Stimulated activated CD4-positive, alpha-beta T cell treated with anti-CD3 and anti-CD28 coated beads, TNF-alpha, amount 100 ng/mL, for 24 hours (primary cell): ENCODE measurements around the gene DCLK1.

Experiments used
- DNase-seq, 3 experiments: peaks; one replicate each; pipeline ENCODE4 v3.0.0-alpha.2; 2020; ENCODE audit warnings: low read depth in 3 of 3

Gene DCLK1

DNA sequence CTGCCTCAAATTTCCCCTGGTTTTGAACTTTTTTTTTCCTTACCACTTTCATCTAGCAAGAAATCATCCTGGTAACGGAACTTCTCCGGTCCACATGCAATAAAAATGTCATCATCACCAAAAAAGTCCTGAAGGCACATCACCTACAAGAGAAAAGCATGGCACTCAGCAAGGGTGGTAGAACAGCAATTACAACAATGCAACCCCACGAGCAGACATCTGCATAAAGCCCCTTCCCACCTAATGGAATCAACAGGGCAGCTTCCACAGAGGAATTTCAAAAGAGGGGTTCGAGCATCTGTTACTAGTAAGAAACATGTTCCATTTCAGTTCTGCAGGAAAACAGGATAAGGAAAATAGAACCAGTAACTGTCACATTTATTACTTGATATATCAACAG, 183.9 kb downstream of the DCLK1 start:
- DNase-seq = no peak

DNA sequence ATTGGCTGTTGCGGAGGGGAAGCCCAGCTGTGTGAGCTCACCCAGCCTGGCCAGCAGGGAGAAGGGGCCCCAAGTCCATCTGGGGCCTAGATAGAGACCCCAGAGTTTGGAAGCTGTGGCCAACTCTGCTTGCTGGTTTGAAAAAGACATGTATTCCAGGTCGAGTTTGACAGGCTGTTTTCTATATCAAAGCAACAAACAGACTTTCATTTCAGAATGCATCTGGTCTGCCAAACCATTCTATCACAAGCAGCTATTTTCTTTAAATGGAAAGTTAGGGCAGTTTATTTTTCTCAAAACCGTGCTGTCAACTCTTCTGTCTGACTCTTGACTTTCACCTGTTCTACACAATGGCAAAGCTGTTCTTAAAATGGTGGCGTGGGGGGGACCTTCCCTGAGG, 185.8 kb downstream of the DCLK1 start:
- DNase-seq = no peak

DNA sequence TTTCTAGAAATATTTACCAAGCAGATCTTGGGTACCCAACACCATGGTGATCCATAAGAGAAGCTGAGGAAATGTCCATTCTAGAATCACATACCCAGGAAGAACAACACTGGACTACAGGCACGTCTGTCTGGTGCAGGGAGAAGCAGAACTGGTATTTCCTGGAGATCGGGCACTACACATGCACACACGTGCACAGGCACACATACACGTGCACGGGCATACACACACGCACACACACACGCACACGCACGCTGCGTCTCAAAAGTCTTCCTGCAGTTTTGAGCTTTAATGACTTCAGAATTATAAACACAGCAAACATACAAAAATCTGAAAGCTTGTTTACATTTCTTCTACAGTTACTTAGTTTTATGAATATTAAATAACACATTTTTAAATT, 189.8 kb downstream of the DCLK1 start:
- no peak for DNase-seq

DNA sequence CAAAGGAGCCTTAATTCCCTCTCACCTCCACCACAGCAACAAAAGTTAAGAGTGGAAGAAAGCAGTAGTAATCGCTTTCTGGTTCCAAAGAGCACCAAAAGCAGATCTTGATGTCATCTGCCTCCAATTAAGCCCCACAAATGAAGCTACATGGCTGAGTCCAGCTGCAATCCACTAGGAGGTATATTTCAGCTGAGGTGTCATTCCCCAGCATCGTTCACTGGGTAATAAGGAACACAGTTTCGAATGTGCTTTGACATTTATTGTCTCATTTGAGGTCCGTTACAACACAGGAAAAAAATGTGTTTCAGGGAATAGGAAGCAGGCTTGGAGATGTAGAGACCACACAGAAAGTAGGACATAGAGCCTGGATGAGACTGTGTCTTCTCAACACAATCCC, 190.4 kb downstream of the DCLK1 start:
- no peak for DNase-seq

DNA sequence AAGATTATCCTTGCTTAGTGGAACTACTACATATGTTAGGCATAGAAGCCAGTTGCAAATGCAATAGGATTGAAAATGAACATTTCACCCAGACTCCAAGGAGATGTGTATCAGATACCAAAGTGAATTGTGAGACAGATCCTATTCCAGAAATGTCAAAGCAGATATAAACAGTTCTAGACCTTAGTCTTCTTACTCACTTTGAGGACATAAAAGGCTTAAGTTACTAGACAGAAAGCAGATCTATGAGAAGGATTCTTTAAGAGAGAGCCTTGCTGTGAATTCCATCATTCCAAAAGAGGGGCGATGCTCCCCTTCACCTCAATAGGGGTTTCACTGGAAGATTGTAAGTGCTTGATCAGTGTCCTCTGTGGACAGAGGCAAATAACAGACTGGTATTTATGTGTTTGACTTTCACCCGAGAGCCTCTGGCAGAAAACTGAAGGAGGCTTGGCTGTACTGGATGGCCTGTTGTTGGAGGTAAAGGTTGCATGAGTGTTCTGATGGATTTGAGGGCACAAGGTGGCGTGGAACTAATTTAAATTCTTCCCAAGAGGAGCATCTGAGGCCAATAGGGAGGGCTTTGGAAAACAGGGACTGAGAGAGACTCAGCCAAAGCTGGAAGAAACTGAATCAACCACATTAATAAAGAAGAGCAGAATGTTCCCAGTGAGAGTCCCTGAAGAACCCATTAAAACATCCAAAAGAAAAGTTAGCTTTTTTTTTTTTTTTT, 194.8 kb downstream of the DCLK1 start:
- DNase-seq = no peak

DNA sequence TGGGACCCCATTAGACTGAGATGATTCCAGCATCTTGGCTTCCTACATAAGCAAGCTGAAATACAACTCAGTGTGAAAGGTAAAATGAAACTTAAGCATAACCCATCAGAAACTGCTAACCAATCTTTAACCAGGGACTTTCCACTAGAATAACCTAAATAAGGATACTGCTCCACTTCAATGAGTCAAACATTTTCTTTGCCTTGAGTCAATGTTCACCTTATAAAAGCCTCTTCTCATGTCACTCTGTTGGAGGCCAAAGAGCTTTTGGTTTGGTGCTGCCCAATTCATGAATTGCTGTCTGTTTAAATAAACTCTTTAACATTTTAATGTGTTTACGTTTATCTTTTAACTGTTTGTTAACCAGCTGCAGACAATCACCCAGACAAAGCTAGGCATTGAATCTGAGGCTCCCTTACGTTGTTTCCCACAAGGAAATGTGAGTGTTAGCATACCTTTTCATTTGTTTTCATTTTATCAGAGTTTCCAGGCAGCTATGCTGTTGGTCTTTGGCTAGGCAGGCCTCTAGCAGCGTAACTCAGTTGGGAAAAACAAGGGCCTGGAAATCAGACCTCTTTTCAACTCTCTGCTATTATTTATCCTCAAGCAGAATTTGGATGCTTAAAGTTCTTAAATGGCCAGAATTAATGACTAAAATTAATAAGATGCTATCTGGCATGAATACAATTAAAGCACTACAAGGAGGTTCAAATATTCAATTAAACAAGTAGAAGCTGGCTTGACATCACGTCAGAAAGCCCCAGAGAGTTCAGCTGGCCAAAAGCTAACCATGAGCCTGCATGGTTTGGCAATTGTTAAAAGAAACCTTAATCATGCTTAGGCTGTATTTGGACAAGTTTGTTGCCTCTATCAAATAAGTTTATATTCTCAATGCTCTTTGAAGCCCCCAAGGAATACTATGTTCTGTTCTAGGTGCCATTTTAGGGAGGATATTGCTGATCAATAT, 200.2 kb downstream of the DCLK1 start:
- DNase-seq = no peak

DNA sequence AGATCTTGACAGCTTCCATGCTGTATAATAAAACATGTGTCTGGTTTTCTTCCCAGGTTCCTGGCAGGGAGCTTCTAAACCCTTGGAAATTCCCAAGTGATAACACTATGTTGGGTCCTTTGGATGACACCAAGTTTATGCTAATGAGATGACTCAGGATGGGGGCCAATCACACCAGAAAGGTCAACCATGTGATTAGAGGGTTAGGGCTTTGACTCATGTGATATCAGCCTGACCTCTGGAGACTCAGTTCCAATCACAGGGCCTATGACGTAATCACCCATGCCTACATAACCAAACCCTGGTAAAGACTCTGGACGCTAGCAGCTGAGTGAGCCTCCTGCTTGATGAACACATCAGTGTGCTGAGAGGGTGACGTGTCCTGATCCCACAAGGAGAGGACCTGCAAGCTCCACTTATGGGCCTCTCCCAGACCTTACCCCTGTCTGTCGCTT, 203.6 kb downstream of the DCLK1 start:
- DNase-seq = no peak

DNA sequence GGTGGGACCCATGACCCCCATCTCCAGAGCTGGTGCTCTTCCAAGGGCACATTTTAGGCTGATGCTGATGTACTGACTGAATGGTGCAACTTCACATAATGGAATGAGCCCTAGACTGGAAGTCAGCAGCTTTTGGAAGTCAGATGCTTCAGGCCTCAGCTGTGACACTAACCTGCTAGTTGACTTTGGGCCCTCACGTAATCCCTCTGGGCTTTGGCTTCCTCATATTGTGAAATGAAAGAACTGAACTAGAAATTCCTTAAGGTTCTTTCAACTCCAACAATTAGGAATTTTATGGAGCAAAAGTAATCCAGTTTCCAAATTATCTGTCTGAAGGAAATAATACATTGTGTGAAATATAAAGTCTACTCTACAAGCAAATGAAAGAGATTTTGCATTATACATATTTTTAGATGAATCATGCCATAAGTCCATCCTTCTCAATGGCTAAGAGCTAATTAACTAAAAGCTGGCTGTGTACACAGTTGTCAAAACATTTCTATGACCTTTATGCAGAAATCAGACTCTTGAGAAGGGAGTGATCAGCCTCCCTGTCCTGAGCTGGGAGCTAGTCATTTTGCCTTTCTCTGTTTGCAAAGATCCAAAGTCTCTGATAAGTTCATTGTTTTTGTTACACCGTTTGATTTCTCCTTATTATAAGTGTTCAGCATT, 204.2 kb downstream of the DCLK1 start:
- no peak for DNase-seq

DNA sequence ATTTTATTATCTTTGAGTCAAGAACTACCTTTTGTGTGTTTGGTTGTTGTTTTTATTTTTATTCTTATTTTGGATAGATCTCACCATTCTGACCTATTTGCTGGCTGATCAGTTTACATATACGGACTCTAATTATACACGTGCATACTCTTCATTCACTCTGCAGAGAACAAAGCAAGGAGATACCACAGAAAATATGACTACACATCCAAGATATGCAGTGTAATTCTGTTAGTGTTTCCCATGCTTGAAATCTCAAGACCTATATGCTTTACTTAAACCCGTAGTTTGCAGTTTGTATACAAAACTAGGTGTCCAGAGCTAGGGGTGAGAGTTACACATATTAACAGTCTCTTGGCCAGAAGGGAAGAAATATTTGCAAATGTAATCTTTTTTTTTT, 205.5 kb downstream of the DCLK1 start:
- DNase-seq = no peak

DNA sequence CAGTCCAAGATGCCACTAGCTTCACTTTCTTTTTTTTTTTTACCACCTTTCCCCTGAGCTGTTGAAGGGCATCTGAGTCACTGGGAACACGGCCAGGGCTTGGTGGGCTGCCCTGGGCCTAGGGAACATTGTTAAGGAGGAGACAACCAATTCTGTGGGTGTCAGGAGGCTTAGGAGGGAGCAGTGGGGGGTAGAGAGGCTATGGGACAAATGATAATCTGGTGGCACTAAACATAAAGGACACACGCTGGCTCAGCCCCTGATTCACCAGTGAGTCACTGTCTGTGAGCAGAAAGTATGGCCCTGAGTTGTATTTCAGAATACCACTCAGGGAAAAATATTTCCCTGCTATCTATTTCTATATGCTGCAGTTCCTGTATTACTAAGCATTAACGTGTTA, 207.8 kb downstream of the DCLK1 start:
- DNase-seq = no peak

DNA sequence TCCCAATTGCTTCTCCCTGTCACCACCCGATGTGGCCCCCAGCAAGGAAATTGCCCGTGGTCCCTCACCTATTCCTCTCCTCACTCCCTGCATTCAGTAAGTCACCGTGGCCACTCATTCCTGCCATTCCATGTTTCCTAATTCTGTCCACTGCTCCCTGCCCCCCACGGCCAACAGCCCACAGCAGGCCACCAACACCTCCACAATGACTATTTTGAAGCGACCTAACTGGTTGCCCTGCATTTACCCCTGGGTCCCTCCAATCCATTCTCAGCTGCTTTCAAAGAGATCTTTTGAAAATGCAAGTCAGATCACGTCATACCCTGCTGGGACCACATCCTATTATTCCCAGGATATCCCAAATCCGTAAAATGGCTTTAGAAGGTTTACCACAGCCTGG, 210.4 kb downstream of the DCLK1 start:
- no peak for DNase-seq

DNA sequence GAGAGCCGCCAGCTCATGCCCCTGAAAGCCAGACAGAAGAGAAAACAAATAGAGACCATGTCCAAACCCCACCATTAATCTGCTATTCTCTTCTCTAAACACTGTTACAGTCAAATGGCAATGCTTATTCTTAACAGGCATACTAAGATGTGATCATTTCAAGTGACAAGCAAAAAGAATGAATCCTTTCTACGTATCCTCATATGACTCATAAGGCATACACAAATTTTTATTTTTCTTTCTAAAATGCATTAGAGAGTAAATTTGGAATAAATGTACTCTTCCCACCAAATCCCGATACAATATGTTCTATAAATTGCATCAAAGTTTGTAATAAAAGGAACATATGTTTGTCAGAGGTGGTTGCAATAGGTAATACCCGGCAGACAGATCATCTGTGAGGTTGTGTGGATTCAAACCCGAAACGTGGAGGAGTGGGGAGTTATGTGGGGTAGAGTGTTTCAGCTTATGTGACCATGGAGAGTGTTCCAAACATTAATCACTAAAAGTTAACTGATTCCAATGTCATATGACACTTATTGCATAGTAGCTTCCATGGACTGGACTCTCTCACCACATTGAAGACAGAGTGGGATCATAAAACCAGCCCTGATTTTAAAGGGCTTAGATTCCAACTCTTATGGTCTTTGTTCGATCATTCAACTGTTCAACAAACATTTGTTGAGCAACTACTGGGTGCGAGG, 213.1 kb downstream of the DCLK1 start:
- DNase-seq = no peak

DNA sequence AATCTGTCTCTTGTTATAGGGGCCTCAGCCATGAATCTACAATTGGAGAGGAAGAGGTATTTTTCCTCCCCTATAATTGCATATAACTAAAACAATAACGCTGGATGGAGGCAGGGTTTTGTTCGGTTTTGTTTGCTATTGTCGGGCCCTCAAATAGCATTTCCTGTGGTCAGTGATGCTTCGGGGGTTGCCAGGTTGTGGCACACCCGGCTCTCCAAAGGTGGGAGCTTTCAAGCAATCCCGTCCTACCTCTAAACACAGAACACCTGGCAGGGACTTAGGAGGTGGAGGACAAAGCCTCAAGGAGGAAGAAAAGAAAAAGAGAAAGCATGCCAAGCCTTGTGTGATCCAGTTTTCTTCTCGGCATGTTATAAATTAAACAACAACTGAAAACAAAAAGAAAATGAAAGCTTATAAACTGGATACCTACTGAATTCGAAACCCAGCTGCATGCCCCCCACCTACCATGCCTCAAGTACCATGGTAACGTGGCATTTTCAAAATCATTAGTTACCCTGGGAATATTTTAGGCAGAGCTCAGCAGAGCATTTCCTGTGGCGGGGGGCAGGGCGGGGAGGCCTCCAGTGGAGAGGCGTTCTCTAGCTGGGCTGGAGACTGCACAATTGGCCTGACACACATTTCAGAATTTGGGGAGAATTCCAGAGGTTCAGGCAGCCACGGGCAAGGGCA, 213.8 kb downstream of the DCLK1 start:
- no peak for DNase-seq

DNA sequence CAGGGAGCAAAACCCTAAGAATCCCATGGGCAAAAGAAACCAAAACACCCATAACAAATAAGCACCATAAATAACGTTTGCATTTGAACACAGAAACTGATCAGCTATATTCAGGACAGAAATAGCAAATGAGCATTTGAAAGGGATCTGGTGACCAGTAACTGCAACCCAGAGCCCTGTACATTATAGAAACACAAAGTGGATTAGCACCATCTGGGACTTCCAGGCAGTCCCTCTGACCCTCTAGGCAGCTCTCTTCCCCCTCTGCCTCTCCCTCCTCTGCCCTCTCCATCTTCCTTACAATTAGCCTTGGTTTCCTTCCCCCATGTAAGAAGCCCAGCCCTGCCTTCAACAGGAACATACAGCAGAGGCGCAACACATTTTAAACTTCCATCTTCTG, 215.0 kb downstream of the DCLK1 start:
- DNase-seq = no peak

DNA sequence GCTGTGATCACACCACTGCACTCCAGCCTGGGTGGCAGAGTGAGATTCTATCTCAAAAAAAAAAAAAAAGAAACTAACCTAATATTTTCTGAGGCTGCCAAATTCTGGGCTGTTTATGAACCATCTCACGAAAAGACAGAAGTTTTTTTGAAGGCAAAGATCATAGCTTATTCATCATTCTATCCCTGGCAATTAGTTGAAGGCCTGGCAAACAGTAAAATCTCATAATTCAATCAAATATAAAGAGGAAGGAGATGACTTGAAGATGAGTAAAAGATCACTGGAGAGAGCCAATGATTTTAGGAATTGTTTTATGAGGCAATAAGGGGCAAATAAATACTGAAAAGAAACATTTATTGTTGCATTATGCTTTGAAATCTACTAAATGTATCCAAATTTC, 216.5 kb downstream of the DCLK1 start:
- no peak for DNase-seq

DNA sequence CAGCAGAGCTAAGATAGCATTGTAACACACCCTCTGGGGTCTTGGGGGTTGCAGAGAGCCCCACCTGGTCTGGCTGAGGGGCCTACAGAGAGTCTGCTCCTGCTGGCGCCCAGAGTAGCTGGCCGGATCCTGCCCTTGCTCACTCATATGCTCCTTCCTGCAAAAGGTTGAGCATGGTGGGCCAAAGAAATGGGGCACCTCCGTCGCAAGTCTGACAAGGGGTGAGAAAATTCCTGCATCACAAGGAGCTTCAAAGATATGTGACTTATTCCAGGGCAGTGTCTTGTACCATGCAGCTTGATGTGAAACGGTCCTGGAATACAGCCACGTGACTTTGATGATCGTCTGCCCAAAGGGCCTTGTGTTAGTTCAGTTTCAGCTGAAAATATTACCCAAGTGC, 218.3 kb downstream of the DCLK1 start:
- no peak for DNase-seq

DNA sequence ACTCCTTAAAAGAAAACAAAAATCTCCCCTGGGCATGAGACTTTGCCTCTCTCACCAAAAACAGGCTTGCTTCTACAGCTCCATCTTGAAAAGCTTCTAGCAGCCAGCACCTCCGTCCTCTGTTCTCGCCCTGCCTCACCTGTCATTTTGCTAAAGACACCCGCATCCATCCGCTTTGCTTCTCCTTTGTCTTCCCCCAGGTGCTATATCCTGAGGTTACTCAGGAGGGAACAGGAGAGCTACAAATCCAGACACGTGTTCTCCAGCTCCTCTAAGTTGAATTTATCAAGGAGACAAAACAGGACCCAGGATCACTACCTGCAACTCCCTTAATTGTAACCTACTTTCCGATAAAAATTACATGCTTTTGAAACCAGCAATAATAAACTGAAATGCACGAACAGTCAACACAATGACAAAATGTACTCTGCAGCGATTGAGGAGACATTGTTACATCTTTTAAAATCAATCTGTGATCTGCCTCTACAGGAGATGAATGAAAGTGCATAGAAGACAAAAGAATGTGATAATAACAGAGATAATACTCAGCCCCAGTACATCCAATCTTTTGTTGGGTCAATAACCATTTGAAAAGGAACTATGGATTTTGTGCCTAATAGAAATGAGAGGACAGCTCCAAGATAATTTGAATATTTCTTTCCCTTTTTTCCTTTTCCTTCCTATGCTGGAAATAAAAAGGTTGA, 221.2 kb downstream of the DCLK1 start:
- no peak for DNase-seq

DNA sequence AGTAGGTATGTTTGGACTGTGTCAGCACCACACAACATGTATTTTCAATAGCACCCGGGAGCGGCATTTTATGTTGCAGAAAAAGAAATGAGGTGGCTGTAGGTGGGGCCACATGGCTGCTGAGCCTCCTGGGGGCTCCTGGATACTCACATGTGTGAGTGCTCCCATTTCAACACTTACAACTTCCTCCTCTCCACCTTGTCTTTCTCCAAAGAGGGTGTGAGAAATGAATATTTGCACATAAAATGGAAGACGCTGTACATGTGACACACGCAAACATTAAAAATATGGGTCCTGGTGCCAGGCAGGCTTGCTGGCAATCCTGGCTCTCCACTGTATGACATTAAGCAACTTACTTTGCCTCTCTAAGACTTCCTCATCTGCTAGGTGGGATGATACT, 222.1 kb downstream of the DCLK1 start:
- no peak for DNase-seq

DNA sequence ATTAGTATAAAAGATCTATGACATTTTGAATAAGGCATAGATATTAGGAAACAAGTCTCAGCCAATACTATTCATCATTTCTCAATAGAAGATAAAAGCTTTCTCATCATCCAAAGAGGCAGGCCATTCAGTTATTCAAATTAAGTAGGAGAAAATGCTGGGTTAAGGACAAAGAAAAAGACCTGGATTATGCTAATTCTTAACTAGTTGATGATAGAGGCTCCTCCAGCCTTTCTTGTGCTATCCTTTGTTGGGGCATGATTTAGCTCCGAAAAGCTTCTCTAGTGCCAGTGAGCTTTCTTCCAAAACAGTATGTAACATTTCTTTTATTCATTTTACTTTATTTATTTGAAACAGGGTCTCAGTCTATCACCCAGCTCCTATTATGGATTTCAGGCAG, 223.0 kb downstream of the DCLK1 start:
- DNase-seq = no peak

DNA sequence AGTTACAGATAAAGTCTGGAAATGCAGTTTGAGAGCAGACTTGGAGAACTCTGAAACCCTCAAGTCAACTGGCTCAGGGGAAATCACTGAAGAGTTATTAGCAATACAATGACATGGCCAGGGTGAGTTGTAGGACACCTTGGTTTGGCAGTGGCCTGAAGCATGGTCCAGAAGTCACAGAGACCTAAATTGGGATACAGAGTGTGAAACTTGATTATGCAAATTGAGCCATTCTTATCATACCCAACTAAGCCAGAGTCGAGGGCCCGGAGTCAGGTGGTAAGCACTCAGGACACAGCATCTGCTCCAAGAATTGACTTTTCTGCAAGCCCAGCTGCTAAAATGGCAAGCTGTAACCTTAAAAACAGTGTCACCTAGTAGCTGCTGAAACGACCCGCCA, 224.5 kb downstream of the DCLK1 start:
- no peak for DNase-seq

DNA sequence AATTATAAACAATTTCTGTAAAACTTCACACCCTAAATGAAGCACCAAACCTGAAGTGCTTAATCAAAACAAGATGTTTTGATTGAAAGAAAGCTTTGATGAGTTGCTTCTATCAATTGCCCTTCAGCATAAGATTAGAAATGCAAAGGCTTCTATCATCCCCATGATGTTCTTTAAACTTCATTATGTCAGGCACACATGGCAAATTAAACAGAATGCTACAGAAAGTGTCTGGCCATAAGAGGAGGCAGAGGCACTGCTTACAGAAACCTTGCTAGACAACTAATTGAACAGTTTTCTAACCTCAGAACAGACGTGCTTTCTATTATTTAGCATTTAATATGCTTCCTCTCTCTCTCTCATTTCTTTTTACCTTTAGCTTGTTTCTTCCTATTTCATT, 228.1 kb downstream of the DCLK1 start:
- DNase-seq = no peak
